Measurements from ENCODE around the gene PWWP2B.

DNA sequence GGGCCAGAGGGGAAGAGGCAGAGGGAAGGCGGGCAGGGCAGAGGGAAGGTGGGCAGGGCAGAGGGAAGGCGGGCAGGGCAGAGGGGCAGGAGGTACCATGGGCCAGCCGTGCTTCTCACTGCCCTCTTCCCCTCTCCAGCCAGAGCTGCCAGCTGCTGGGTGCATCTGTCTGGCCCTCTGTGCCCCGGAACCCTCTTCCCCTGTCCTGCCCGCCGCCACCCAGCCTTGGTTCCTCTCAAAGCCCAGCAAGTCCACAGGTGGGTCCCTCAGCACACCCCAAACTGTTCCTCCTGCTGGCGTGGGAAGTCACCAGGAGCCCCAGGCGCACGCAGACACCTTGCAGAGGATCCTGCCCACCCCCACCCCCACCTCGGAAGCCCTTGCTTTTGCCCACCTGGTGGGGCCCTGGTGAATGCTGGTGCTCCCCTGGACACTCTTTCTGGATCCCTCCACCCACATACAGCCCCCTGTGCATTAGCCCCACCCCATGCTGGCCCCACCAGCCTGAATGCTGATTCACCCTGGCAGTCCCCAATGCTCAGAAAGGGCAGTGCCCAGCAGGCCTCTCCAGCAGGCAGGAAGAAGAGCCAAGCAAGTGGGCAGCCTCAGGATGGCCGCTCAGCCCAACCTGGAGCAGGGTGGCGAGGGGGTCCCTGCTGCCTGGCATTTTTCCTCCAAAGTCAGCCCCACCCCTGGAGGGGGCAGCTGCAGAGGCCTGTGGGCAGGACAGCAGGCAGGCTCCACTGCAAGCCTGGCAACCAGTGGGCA is 1.9 kb upstream of the PWWP2B start:
- TF ChIP-seq, protein P1, sequence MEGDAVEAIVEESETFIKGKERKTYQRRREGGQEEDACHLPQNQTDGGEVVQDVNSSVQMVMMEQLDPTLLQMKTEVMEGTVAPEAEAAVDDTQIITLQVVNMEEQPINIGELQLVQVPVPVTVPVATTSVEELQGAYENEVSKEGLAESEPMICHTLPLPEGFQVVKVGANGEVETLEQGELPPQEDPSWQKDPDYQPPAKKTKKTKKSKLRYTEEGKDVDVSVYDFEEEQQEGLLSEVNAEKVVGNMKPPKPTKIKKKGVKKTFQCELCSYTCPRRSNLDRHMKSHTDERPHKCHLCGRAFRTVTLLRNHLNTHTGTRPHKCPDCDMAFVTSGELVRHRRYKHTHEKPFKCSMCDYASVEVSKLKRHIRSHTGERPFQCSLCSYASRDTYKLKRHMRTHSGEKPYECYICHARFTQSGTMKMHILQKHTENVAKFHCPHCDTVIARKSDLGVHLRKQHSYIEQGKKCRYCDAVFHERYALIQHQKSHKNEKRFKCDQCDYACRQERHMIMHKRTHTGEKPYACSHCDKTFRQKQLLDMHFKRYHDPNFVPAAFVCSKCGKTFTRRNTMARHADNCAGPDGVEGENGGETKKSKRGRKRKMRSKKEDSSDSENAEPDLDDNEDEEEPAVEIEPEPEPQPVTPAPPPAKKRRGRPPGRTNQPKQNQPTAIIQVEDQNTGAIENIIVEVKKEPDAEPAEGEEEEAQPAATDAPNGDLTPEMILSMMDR (IDR thresholded peaks at IDR 0.05 in 8 of 11, conservative IDR thresholded peaks at IDR 0.05 in 3 of 11), result no peak
- TF ChIP-seq POLR2A (IDR thresholded peaks at IDR 0.05), result no peak
- no peak for TF ChIP-seq POLR2AphosphoS5 (IDR thresholded peaks at IDR 0.05)
